Activated naive CD4-positive, alpha-beta T cell (primary cell): ENCODE results near the gene MED13L.

Experiments
- DNase-seq, 4 experiments: peaks; one replicate each; lab custom pipeline; 2025; lab: John Stamatoyannopoulos, UW

Gene MED13L

DNA sequence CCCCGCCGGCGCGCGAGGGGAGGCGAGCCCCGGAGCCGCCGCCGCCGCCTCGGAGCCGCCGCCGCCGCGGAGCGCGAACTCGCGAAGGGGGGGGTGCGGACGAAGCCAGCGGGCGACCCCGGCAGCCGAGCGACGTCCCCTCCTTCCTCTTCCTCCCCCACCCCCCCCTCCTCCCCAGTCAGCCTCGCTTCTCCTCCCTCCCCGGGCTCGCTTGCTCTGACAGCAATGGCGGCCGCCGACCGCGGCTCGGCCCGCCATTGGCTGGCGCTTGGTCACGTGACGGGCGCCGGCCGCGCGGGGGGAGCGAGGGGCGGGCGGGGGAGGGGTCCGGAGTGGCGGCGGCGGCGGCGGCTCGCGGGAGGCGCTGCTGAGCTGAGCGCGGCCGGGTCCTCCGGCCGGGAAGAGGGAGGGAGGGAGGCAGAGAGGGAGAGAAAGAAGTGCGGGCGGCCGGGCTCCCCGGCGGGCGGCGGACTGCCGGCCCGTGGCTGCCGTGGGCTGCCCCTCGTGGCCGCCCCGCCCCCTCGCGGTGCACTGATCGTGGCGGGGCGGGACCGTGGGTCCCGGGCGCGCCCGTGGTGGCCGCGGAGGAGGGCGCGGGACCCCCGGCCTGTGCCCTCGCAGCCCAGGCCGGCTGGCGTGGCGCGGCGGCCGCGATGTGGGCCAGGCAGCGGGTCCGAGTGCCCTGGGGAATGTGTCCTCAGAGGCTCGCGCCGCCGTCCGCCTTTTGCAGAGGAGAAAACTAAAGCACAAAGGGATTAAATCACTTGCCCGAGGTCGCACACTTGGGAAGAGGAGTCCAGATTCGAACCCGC, at the start of gene MED13L:
Gene MED13L, minus strand, starts transcription at position 227 of the 812 bp plus-strand sequence. CDS start 562 bp downstream, outside the sequence.
- peak; percentile 71 to 88 (median 76) for DNase-seq

DNA sequence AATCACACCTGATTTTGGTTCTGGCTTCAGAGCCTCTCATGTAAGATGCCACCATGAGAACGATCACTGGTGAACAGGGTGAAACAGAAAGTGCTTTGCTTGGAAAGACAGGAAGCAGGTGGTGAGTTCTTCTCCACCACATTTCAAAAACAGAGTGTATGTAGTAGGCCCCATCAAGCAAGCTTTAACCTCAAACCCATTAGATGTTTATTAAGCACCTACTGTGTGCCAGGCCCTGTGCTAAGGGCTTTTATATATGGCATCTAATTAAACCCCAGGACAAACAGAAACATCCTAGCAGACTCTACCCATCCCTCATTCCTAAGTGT, 47.8 kb upstream of the MED13L start:
- no peak for DNase-seq

DNA sequence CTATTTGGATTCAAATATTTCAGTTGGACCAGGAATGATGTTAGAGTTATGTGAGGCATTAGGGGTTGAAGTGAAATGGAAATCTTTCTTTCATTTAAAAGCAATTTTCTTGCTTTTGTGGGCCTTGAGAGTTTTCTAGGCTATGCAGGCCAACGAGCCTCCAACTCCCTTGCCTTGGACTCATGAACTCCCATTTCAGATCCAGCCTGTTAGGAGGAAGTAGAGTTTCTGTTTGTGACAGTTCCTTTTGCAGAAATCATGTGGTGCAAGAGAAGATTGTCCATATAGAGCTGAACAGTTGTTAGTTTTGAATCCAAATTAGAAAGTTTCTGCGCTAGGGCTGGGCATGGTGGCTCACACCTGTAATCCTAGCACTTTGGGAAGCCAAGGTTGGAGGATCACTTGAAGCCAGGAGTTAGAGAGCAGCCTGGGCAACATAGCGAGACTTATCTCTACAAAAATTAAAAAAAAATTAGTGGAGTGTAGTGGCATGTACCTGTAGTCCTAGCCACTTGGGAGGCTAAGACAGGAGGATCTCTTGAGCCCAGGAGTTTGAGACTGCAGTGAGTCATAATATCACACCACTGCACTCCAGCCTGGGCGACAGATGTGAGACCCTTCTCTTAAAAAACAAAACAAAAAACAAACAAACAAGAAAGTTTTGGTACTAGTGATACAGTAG, 47.3 kb upstream of the MED13L start:
- no peak for DNase-seq

GRCh38 chr12:116323406-116324386, 46.2 kb upstream of the MED13L start:
- no peak for DNase-seq

GRCh38 chr12:116321913-116322312, 44.4 kb upstream of the MED13L start:
- DNase-seq: no peak

GRCh38 chr12:116320791-116321217, 43.3 kb upstream of the MED13L start:
- no peak for DNase-seq

GRCh38 chr12:116319898-116320621, 42.6 kb upstream of the MED13L start:
- DNase-seq: no peak

DNA sequence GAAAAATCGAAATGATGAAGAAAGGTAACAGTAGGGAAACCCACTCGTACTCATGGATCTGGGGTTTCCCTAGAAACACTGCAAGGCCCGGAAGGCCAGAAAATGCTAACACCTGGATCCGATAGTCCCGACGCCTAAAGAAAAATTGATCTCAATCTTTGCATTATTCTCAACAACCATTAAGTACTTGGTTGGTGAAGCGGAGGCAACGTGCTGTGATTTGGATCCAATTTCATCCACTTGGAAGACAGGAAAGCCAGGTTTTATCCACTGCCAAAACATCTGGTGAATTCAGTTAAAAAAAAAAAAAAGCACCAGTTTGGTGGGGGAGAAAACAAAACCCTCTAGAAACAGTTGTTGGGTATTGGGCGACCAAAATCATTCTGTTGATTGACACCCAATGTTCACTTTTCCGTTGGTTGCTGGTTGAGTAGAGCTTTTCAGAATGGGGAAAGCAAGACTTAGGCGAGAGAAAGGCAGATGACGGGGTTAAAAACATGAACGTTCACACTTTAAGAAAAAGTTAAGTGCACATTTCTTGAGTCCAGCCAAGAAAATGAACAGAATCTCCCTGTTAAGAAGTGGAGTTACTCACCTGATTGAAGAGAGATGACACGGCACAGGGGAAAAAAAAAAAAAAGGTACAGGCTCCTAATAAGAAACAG, 41.9 kb upstream of the MED13L start:
- DNase-seq: no peak

DNA sequence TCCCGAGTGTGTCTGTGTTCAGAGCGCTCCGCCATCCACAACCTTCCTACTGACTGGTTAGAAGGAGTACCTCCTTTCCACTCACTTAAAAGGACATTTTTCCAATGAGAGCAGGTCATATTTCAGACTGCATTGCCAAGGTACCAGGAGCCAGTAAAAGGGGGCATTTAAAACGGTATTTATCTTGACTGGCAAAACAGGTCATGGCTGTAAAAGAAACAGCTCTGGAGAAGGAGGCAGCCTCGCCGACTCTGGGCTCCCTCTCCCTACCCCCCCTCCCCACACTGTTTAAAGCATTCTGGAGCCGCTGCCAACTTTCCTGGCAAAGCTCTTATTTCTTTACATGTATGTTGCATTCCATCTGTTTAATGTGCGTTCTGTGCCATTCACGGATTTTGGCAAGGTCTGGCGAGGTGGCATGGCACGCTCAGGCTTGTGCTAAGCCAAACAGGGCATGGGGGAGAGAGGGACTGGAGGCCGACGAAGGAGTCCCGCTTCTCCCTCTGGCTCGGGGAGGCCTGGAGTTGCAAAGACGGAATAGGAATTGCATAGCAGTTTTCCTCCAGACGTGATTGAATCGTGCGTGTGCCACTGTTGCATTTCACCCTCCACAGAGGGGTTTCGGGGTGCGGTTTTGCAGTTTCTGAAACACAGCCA, 41.2 kb upstream of the MED13L start:
- DNase-seq: no peak

DNA sequence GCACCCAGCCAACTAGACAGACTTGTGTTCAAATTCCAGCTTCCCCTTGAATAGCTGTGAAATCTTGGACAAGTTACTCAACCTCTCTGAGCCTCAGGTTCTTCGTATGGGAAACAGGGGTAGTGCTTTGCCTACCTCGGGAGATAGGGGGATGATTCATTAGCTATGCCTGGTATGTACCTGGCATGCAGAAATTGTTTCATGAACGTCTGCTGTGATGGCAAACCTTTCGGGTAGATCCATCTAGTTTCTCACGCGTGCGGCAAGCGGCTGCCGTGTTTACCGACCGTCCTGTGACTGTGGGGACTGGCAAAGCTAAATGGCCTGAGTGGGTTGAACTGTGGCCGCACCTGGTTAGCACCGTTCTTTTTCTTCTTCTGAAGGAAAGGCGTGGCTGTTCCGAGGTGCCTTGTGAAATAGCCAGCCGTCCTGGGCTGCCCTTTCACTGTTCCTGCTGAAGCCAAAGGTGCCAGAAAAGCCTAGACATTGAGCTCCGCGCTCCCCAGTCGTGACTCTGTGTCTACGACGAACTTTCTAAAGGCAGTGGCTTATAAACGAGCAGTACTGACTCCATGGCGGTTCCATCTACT, 40.6 kb upstream of the MED13L start:
- no peak for DNase-seq

GRCh38 chr12:116317139-116317538, 39.6 kb upstream of the MED13L start:
- DNase-seq: no peak

DNA sequence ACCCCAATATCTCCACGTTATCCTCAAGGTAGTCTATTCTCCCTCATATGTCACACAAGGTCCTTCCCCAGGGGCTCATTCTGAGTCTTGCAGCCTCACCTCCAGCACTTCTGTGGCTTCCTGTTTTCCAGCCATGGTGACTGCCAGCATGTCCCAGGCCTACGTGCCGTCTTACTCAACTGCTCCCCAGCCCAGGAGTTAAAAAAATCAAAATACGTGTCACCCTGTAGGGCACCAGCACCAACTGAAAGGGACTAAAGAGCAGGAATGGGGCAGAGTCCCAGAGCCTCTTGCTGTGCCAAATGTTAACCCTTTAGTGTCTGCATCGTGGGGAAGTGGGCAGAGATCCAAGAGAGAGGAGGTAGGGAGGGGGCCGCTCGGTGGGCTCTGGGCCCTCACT, 37.0 kb upstream of the MED13L start:
- no peak for DNase-seq

DNA sequence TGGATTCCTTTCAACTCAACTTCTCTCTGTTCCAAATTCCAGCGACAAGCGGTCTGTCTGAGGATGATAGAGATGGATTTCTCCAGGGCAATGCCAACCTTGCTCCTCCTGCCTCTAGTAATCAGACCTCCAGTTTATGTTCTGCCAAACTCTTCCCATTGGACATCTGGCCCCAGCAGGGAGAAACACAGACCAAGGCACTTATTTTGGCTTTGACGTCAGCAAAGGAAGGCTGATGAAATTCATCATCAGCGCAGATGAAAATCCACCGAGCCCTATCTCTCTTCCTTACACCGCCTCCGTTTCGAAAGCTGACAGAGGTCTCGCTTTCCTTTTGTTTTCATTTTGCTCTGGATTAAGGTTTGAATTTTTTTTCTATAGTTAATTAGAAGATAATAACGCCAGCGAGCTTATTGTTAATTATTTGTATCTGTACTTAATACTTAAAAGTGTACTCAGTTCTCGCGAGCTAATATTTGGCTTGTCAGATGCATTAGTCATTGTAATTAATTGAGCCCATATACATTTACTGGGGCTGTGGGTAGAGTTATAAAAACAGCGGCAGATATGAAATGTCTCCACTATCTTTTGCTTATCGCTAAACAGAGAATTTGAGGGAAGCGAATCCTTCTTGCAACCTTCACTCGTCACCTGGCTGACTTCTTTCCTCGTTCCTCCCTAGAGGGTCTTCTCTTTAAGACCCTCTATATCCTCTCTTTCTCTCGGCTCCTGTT, 35.9 kb upstream of the MED13L start:
- no peak for DNase-seq

DNA sequence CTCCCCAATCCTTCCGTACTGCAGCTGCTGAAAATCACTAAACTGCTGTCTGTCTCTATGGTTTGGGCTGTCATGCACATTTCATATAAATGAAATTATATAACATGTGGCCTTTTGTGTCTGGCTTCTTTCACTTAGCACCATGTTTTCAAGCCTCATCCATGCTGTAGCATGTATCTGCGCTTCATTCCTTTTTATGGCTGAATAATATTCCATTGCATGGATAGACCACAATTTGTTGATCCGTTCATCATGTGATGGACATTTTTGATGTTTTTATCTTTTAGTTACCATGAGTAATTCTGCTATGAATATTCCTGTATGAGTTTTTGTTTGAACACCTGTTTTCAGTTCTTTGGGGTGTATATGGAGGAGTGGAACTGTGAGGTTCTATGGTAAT, 32.6 kb upstream of the MED13L start:
- no peak for DNase-seq

DNA sequence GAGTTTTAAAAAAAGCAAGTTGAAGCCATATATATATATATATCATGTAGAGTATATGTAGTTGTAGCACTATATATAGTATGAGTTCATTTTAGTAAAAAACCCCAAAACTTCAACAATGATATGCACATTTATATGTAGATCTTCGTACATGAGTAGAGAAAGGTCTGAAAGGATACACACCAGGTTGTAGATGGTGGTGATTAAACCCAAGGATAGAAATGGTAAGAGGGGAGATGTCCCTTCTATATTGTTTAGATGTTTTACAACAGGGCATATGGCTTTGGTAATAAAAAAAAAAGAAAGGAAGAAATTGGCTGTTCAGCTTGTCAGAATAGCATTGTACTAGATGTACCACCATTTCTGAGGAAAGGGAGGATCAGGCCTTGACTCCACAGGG, 31.9 kb upstream of the MED13L start:
- no peak for DNase-seq

DNA sequence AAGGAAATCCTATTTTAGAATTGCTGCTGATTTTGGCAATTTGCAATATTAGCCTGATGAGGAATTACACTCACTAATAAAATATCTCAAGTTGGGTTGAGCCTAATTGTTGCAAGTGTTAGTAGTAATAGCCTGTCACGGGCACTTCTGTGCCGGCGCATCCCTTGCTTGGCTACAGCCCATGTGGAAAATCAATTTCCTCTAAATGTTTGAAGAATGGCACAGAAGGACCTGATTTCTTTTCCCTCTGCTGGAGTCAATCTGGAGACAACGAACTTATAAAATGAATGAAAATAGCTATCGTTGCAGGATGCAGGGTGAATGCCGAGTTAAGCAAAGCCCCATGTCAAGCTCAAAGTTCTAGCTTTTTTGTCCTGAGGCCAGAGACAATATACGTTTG, 31.2 kb upstream of the MED13L start:
- no peak for DNase-seq

- DNase-seq: no peak
Measured at GRCh38 chr12:116306968-116307367, 29.5 kb upstream of the MED13L start.

GRCh38 chr12:116306506-116306905, 29.0 kb upstream of the MED13L start:
- DNase-seq: no peak

GRCh38 chr12:116304621-116305020, 27.1 kb upstream of the MED13L start:
- no peak for DNase-seq

- DNase-seq: no peak
Measured at GRCh38 chr12:116303929-116304328, 26.4 kb upstream of the MED13L start.
